ENCODE measurements around the gene AGAP1.

DNA sequence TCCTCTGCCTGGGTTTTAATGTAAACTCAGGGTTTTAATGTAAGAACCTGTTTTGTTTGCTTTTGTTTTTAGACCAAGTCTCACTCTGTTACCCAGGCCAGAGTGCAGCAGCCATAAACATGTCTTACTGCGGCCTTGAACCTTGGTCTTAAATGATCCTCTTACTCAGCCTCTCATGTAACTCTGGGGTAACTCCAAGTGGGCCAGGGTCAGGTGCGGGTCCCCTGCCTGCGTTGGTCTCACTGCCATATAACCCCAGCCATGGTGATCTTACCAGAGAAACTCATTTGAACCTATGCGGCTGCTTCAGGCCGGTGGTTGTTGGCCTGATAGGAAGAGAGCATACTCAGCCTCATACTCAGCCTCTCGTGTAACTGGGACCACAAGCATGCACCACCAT lies 89.3 kb downstream of the AGAP1 start:
- TF ChIP-seq, protein P1, sequence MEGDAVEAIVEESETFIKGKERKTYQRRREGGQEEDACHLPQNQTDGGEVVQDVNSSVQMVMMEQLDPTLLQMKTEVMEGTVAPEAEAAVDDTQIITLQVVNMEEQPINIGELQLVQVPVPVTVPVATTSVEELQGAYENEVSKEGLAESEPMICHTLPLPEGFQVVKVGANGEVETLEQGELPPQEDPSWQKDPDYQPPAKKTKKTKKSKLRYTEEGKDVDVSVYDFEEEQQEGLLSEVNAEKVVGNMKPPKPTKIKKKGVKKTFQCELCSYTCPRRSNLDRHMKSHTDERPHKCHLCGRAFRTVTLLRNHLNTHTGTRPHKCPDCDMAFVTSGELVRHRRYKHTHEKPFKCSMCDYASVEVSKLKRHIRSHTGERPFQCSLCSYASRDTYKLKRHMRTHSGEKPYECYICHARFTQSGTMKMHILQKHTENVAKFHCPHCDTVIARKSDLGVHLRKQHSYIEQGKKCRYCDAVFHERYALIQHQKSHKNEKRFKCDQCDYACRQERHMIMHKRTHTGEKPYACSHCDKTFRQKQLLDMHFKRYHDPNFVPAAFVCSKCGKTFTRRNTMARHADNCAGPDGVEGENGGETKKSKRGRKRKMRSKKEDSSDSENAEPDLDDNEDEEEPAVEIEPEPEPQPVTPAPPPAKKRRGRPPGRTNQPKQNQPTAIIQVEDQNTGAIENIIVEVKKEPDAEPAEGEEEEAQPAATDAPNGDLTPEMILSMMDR (IDR thresholded peaks at IDR 0.05) = no peak
- TF ChIP-seq POLR2A (IDR thresholded peaks at IDR 0.05) = no peak
